Hepatocyte (in vitro differentiated cells): Measurements from ENCODE around the gene TNS3.

Experiments used
- CTCF ChIP-seq: fragments of 200-600 bp; sonication (generic); IDR thresholded peaks from 2 replicates; pipeline ENCODE4 v1.5.1; 2016; ENCODE audit warnings: antibody characterized with exemption, mild to moderate bottlenecking; ENCODE audit not compliant: poor library complexity
- EZH2phosphoT487 ChIP-seq: fragments of 200-600 bp; sonication (generic); IDR thresholded peaks from one replicate; pipeline ENCODE4 v1.6.1; 2018; ENCODE audit warnings: antibody characterized with exemption, mild to moderate bottlenecking, low read depth, moderate library complexity; ENCODE audit not compliant: unreplicated experiment, severe bottlenecking

GRCh38 chr7:47526466-47526865 is 55.4 kb downstream of the TNS3 start:
- no peak for TF ChIP-seq CTCF
- no peak for TF ChIP-seq EZH2phosphoT487
